Measurements from ENCODE around the gene RAB23.

RAB23 gene

GRCh38 chr6:57180596-57180995, 41.5 kb downstream of the RAB23 start:
- DNase-seq (ENCODE audit: low spot score), result no peak

GRCh38 chr6:57177545-57178265, 44.4 kb downstream of the RAB23 start:
- DNase-seq (ENCODE audit: low spot score), result no peak

- DNase-seq (ENCODE audit: low spot score), result no peak
Measured at GRCh38 chr6:57174511-57174907, 47.6 kb downstream of the RAB23 start.

GRCh38 chr6:57173886-57174510, 48.1 kb downstream of the RAB23 start:
- peak; percentile 35 for DNase-seq (ENCODE audit: low spot score)

GRCh38 chr6:57173056-57173885, 48.8 kb downstream of the RAB23 start:
- peak; percentile 44 for DNase-seq (ENCODE audit: low spot score)

- DNase-seq (ENCODE audit: low spot score), result peak; percentile 86
Measured at GRCh38 chr6:57172136-57173055, 49.7 kb downstream of the RAB23 start, which contains the start of gene BAG2. Gene BAG2 (plus strand): TSS chr6:57172326. CDS start chr6:57172698, 372 bp downstream.

- no peak for DNase-seq (ENCODE audit: low spot score)
Measured at GRCh38 chr6:57165080-57165479, 57.0 kb downstream of the RAB23 start.

GRCh38 chr6:57163956-57164355, 58.2 kb downstream of the RAB23 start:
- DNase-seq (ENCODE audit: low spot score), result no peak

GRCh38 chr6:57162516-57162915, 59.6 kb downstream of the RAB23 start:
- no peak for DNase-seq (ENCODE audit: low spot score)

- no peak for DNase-seq (ENCODE audit: low spot score)
Measured at GRCh38 chr6:57162028-57162427, 60.1 kb downstream of the RAB23 start.

GRCh38 chr6:57159127-57159526, 63.0 kb downstream of the RAB23 start:
- no peak for DNase-seq (ENCODE audit: low spot score)

- no peak for DNase-seq (ENCODE audit: low spot score)
Measured at GRCh38 chr6:57158658-57159057, 63.4 kb downstream of the RAB23 start.

- DNase-seq (ENCODE audit: low spot score), result no peak
Measured at GRCh38 chr6:57147955-57148858, 73.9 kb downstream of the RAB23 start.

- no peak for DNase-seq (ENCODE audit: low spot score)
Measured at GRCh38 chr6:57147401-57147800, 74.7 kb downstream of the RAB23 start.

GRCh38 chr6:57143690-57144089, 78.4 kb downstream of the RAB23 start:
- no peak for DNase-seq (ENCODE audit: low spot score)

- DNase-seq (ENCODE audit: low spot score), result no peak
Measured at GRCh38 chr6:57142178-57142525, 80.0 kb downstream of the RAB23 start.

- no peak for DNase-seq (ENCODE audit: low spot score)
Measured at GRCh38 chr6:57141451-57142177, 80.5 kb downstream of the RAB23 start.

GRCh38 chr6:57138026-57138425, 84.1 kb downstream of the RAB23 start:
- no peak for DNase-seq (ENCODE audit: low spot score)

- DNase-seq (ENCODE audit: low spot score), result no peak
Measured at GRCh38 chr6:57137350-57137749, 84.8 kb downstream of the RAB23 start.

Measured in cerebellar cortex (tissue), 1 donor.